Osteocyte (in vitro differentiated cells): ENCODE results near the gene TLDC2. TPM values are rescaled to one million over a fixed set of nuclear protein-coding genes. Genes with fewer than 3 reads are reported as not detected.
A peak's percentile ranks its signal among the peaks of the same experiment; 100 is the strongest.

Experiments
- DNase-seq: peaks from one replicate; pipeline ENCODE4 v3.0.0; 2021; ENCODE audit warnings: mixed read lengths; ENCODE audit not compliant: unreplicated experiment; ENCODE audit errors: extremely low spot score
- H3K27ac Mint-ChIP-seq: one replicate; pipeline ENCODE4 v1.8.0; 2021; ENCODE audit warnings: mild to moderate bottlenecking, mixed read lengths; ENCODE audit not compliant: unreplicated experiment
- H3K27me3 Mint-ChIP-seq: one replicate; pipeline ENCODE4 v1.8.0; 2021; ENCODE audit warnings: mixed read lengths; ENCODE audit not compliant: unreplicated experiment
- H3K36me3 Mint-ChIP-seq: one replicate; pipeline ENCODE4 v1.8.0; 2021; ENCODE audit warnings: mixed read lengths; ENCODE audit not compliant: unreplicated experiment
- H3K4me1 Mint-ChIP-seq: one replicate; pipeline ENCODE4 v1.8.0; 2021; ENCODE audit warnings: mixed read lengths; ENCODE audit not compliant: unreplicated experiment
- H3K4me3 Mint-ChIP-seq: one replicate; pipeline ENCODE4 v1.8.0; 2021; ENCODE audit warnings: mild to moderate bottlenecking, moderate library complexity, mixed read lengths; ENCODE audit not compliant: unreplicated experiment
- H3K9me3 Mint-ChIP-seq: one replicate; pipeline ENCODE4 v1.8.0; 2021; ENCODE audit warnings: mixed read lengths; ENCODE audit not compliant: unreplicated experiment
- total RNA-seq: library from RNA; stranded (reverse); gene quantifications from 2 replicates; pipeline ENCODE4 v1.2.1, GENCODE V29; 2021
- TF ChIP-seq, protein P1 (sequence below): fragments of 200-600 bp; sonication (generic); IDR thresholded peaks from 2 replicates; pipeline ENCODE4 v1.5.0; 2021; ENCODE audit warnings: antibody characterized with exemption, mild to moderate bottlenecking, moderate library complexity

The TLDC2 gene
- total RNA-seq, 1 donor from 2014 or later = not detected

DNA sequence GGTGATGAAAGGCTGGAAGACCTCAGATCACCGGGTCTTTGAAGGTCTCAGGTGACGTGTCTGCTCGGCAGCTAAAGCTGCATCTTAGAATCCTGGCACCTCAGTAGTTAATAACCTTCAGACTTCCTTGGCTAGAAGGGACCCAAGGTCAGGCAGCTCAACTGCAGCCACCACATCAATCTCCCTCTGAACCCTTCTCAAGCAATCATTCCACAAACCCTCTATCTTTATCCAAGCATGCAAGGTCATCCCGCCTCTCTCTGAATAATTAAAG, 16.7 kb upstream of the TLDC2 start:
- Mint-ChIP-seq H3K27me3 (no peaks in the 10 kb centered on the region), H3K4me3 (no peak overlapping the region), H3K9me3 (no peaks in the 10 kb centered on the region), H3K36me3 (peaks cover 5% of the 10 kb centered on the region), H3K27ac (peak overlapping the region; percentile 43), H3K4me1 (peaks cover 71% of the 10 kb centered on the region)
- TF ChIP-seq, protein P1, sequence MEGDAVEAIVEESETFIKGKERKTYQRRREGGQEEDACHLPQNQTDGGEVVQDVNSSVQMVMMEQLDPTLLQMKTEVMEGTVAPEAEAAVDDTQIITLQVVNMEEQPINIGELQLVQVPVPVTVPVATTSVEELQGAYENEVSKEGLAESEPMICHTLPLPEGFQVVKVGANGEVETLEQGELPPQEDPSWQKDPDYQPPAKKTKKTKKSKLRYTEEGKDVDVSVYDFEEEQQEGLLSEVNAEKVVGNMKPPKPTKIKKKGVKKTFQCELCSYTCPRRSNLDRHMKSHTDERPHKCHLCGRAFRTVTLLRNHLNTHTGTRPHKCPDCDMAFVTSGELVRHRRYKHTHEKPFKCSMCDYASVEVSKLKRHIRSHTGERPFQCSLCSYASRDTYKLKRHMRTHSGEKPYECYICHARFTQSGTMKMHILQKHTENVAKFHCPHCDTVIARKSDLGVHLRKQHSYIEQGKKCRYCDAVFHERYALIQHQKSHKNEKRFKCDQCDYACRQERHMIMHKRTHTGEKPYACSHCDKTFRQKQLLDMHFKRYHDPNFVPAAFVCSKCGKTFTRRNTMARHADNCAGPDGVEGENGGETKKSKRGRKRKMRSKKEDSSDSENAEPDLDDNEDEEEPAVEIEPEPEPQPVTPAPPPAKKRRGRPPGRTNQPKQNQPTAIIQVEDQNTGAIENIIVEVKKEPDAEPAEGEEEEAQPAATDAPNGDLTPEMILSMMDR = no peak
- no peak for DNase-seq

DNA sequence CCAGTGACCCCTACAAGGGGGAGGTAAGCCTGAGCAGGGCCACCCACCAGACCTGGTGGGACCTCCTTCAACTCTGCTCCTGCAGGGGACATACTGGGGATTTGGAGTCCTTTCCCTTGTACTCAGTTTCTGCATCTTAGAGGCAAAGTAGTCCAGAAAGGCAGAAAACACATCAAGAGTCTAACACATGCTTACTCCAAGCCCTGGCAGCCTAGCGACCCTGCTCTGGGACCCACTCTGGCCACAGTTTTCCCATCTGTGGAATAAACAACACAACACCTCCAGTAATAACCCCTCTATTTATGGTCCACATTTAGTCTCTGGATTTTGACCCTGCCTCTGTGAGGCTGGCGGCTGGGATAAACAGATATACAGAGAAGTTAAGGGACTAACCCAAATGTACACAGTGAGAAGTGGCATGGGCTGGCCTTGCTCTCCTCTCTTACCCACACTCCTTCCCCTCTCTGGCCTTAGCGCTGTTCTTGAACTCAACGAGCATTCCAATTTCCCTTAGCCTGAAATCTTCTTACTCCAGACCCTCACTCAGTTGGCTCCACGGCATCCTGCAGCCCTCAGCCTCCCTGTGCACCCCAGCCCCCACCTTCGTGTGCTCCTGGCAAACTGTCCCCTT, 16.1 kb upstream of the TLDC2 start:
- DNase-seq = no peak
- H3K4me1 Mint-ChIP-seq = peaks cover 67% of the 10 kb centered on the region
- H3K4me3 Mint-ChIP-seq = no peak overlapping the region
- H3K27ac Mint-ChIP-seq = peak overlapping the region; percentile 43
- no peaks in the 10 kb centered on the region for H3K9me3 Mint-ChIP-seq
- H3K27me3 Mint-ChIP-seq = no peaks in the 10 kb centered on the region
- peaks cover 5% of the 10 kb centered on the region for H3K36me3 Mint-ChIP-seq
- TF ChIP-seq, protein P1 = no peak

DNA sequence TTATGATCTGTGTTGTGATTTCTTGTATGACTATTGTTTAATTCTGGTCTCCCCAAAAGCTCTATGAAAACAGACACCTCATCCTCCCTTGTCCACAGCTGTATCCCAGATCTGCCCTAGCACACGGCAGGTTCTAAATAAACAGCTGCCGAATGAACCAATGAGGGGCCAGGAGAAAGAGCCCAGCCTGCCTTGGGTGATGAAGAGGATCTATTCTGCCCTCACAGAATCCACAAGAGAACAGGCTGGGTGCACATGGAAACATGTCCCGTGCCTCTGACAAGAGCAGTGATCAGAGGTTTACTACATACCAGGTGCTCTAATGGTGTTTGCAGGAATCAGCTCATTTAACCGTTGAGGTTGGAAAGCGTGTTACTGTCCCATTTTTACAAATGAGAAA, 15.6 kb upstream of the TLDC2 start:
- no peak for DNase-seq
- no peaks in the 10 kb centered on the region for H3K9me3 Mint-ChIP-seq
- H3K4me3 Mint-ChIP-seq = peak overlapping the region; percentile 24
- peak overlapping the region; percentile 88 for H3K27ac Mint-ChIP-seq
- H3K4me1 Mint-ChIP-seq = peaks cover 68% of the 10 kb centered on the region
- TF ChIP-seq, protein P1 = no peak
- H3K27me3 Mint-ChIP-seq = no peaks in the 10 kb centered on the region
- peaks cover 5% of the 10 kb centered on the region for H3K36me3 Mint-ChIP-seq

DNA sequence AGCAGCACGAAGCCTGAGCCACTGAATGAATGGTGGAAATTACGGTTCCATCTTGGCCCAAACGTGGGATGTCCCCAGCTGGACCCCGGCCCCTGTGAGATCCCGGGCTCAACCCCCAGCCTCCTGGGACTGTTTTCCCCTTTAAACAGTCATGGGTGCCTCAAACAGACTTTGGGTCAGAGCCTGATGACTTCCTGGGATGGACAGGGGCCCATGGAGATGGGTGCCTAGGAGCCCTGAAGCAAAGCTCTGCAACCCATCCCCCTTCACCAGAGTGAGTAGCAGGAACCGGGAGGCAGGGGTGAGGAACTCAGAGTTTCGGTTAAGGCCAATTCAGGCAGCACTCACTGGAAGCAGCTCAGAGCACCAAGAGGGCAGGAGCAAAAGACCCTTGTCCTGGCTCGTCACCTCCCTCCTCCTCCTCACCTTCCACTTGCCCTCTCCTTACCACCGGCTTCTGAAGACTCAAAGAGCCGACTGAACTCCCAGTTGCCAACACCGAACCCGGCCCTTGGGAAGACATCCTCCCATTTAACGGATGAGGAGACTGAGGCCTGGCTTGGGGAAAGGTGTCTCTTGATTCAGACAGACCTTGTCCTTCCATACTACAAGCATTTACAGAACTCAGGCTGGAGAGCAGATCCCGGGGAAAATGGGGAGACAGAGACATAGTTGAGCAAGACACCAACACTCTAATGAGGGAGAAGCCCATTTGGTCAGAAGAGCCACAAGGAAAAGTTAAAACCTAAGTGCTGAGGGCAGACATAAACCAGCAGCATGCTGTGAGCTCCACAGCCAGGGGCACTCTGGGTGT, 14.9 kb upstream of the TLDC2 start:
- Mint-ChIP-seq H3K4me3 (peak overlapping the region; percentile 82), H3K36me3 (peaks cover 5% of the 10 kb centered on the region), H3K27ac (peak overlapping the region; percentile 88), H3K4me1 (peaks cover 61% of the 10 kb centered on the region), H3K27me3 (no peaks in the 10 kb centered on the region), H3K9me3 (no peaks in the 10 kb centered on the region)
- TF ChIP-seq, protein P1 = no peak
- no peak for DNase-seq

DNA sequence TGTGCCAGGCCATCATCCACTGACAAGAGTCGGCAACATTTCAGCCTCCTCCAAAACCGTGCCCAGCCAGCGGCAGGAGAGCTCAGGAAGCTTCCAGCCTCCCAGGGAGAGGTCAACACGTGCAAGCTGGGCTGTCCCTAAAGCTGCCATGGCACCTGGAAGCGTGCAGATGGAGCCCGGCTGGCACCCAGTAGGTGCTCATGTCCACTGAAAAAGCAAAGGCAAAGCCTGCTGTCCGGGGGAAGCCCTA, 14.4 kb upstream of the TLDC2 start:
- H3K36me3 Mint-ChIP-seq = peaks cover 5% of the 10 kb centered on the region
- H3K4me3 Mint-ChIP-seq = peak overlapping the region; percentile 82
- H3K9me3 Mint-ChIP-seq = no peaks in the 10 kb centered on the region
- no peaks in the 10 kb centered on the region for H3K27me3 Mint-ChIP-seq
- peak overlapping the region; percentile 88 for H3K27ac Mint-ChIP-seq
- DNase-seq = no peak
- H3K4me1 Mint-ChIP-seq = peaks cover 56% of the 10 kb centered on the region
- TF ChIP-seq, protein P1 = no peak
